Measurements from ENCODE around the gene NGRN.
"Not testable (repeated sequence)": the region's sequence is repeated elsewhere in the genome, so short reads cannot be mapped to it uniquely, and the experiment has no call there.

The NGRN gene

DNA sequence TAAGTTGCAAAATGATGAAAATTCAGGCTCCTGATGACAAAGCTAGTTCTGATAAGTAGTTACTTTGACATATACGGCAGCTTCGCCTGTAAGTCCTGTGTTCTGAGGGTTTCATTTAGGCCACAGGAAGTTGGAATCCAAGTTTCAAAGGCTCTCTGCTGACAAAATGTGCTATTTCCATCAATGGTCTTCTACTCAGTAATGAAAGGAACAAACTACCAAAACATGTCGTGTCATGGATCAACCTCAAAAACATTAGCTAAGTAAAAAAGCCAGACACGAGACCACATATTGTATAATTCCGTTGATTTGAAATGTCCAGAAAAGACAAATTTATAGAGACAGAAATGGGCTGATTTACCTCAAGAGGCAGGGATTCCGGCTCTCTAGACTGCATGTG lies 22.5 kb downstream of the NGRN start:
- no peaks in the 10 kb centered on the region for H3K36me3 ChIP-seq
- TF ChIP-seq, protein P1, sequence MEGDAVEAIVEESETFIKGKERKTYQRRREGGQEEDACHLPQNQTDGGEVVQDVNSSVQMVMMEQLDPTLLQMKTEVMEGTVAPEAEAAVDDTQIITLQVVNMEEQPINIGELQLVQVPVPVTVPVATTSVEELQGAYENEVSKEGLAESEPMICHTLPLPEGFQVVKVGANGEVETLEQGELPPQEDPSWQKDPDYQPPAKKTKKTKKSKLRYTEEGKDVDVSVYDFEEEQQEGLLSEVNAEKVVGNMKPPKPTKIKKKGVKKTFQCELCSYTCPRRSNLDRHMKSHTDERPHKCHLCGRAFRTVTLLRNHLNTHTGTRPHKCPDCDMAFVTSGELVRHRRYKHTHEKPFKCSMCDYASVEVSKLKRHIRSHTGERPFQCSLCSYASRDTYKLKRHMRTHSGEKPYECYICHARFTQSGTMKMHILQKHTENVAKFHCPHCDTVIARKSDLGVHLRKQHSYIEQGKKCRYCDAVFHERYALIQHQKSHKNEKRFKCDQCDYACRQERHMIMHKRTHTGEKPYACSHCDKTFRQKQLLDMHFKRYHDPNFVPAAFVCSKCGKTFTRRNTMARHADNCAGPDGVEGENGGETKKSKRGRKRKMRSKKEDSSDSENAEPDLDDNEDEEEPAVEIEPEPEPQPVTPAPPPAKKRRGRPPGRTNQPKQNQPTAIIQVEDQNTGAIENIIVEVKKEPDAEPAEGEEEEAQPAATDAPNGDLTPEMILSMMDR (IDR thresholded peaks at IDR 0.05; ENCODE audit: low read depth, low read length): no peak

DNA sequence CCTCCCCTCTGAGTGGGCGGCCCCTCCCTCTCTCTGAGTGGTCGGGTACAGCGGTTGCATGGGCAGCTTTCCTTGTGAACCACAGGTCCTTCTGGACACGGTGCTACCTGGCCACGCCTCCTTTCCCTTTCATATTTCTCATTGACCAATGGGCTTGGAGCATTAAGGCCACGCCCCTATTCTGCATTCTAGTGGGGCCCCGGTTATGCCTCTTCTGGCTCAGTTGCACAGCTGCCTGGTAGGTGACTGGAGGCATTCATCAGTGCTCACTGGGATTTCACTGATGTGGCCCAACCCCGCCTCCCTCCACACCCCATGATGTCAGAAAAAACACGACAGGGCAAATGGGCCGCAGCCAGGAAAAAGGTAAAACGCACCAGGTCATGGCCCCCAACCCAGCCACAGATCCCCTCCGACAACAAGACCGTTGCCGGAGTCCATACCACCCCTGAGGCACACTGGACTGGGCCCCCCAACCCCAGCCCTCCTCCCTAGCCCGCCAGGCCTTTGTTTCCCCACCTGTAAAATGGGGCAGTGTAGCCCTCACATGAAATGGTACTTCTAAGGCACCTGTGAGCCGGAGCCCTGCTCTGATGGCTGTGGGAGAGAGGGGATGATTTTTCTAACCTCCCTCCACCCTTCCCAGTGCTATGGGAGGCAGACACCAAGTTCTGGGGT lies 26.3 kb downstream of the NGRN start:
- TF ChIP-seq, protein P1 (IDR thresholded peaks at IDR 0.05; ENCODE audit: low read depth, low read length): no peak
- H3K27me3 ChIP-seq: no peaks in the 10 kb centered on the region
- H3K9me3 ChIP-seq: no peaks in the 10 kb centered on the region
- peak; percentile 79 for DNase-seq
- H3K36me3 ChIP-seq: no peaks in the 10 kb centered on the region
- H3K4me3 ChIP-seq (ENCODE audit: low read depth, low read length): no peak overlapping the region
- no peaks in the 10 kb centered on the region; the same call in 1 of the 2 replicates for H3K4me1 ChIP-seq

More for the DNA sequence above, 22.5 kb downstream of the NGRN start:
- DNase-seq: no peak
- Histone ChIP-seq H3K4me1 (no peaks in the 10 kb centered on the region; the same call in 1 of the 2 replicates), H3K4me3 (ENCODE audit: low read depth, low read length) (no peak overlapping the region), H3K27me3 (no peaks in the 10 kb centered on the region), H3K9me3 (no peaks in the 10 kb centered on the region)

DNA sequence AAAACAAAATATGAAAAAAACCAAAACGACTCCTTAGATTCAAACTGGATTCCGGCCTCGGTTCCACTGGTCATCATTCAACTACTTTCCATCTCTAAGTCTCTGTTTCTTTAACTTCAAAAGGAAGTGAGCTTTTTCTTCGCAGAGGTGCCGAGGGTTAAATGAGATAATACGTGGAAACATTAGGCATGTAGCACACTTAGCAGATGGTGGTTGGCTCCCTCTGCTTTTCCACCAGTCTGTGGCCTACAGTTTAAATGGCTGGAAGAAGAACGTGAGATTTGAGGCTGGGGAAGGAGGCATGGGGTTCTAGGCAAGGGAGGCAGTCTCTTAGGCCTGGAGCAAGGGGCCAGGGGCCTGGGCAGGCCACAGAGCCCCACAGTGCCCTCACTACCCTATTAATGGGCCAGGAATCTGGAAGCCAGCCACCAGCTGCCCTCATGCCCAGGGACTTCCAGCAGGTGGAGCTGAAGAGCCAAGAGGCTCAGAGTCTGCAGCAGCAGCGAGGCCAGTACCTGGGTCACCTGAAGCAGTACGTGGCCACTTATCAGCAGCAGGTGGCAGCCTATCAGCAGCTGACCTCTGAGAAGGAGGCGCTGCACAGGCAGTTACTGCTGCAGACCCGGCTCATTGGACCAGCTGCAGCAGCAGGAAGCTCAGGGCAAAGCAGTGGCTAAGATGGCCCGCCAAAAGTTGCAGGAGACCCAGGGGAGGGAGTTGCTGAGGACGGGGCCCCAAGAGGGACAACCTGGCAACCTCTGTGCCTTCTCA lies 27.8 kb downstream of the NGRN start:
- DNase-seq: peak; percentile 78
- H3K4me3 ChIP-seq (ENCODE audit: low read depth, low read length); H3K27me3 ChIP-seq; H3K4me1 ChIP-seq; H3K9me3 ChIP-seq; H3K36me3 ChIP-seq: not testable (repeated sequence)
- TF ChIP-seq, protein P1 (IDR thresholded peaks at IDR 0.05; ENCODE audit: low read depth, low read length): peak; percentile 80

DNA sequence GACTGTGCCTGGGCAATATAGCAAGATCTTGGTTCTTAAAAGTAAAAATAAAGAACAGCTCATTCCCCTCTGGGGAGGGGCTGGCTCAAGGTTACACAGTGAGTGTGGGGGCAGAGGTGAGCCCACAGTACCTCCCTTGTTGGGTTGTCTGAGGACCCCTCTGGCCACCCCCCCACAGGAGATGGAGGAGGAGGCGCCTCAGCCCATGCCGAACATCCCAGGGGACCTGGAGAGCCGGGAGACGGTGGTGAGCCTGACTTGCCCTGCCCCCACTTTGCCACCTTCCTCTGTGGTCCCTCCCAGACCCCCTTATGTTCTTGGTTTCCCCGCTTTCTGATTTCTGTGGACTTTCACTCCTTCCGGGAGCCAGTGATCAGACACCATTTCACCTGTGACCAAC lies 28.7 kb downstream of the NGRN start:
- Histone ChIP-seq H3K4me1 (no peaks in the 10 kb centered on the region; the same call in 1 of the 2 replicates), H3K36me3 (no peaks in the 10 kb centered on the region), H3K27me3 (no peaks in the 10 kb centered on the region), H3K9me3 (no peaks in the 10 kb centered on the region), H3K4me3 (ENCODE audit: low read depth, low read length) (no peak overlapping the region)
- TF ChIP-seq, protein P1 (IDR thresholded peaks at IDR 0.05; ENCODE audit: low read depth, low read length): no peak
- DNase-seq: no peak

DNA sequence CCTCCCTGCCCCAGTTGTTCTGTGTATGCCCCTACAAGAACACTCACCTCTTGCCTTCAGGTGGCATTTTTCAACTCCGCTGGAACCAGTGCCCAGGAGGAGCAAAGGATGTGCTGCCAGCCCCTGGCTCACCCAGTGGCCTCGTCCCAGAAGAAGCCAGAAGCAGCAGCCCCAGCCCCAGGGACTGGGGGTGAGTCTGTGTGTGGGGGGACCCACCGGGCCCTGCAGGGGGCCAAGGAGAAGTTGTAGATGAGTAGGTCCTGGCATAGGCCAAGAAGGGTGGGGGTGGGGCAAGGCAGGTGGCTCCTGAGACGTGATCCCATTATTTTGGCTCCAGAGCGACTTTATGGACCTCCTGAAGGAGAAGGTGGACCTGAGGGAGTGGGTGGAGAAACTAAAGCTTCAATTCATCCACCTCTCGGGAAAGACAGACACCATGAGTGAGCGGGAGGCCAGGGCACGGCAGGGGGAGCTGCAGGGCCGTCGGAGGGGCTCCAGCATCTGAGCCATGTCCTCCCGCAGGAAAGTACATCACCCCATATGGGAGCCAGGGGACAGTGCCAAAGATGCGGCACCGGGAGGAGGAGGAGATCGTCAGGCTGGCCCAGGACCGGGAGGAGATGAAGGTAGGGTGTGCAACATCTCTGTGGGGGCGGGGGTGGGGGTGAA lies 29.3 kb downstream of the NGRN start:
- Histone ChIP-seq H3K4me1 (no peaks in the 10 kb centered on the region; the same call in 1 of the 2 replicates), H3K27me3 (no peaks in the 10 kb centered on the region), H3K4me3 (ENCODE audit: low read depth, low read length) (no peak overlapping the region), H3K36me3 (no peaks in the 10 kb centered on the region), H3K9me3 (no peaks in the 10 kb centered on the region)
- peak; percentile 40 for DNase-seq
- TF ChIP-seq, protein P1 (IDR thresholded peaks at IDR 0.05; ENCODE audit: low read depth, low read length): peak; percentile 40
